ENCODE data around the gene PGM5.
A peak's percentile ranks its signal among the peaks of the same experiment; 100 is the strongest.

- TF ChIP-seq ZNF138 (CRISPR knock-in tag; conservative IDR thresholded peaks at IDR 0.05), result no peak
- TF ChIP-seq MAX (CRISPR knock-in tag; IDR thresholded peaks at IDR 0.05), result peak; percentile 46; the same call in 1 of the 2 replicates
These were observed 203.8 kb downstream of the PGM5 start for GRCh38 chr9:68560071-68560844.
